GM12874 (cell line): Measurements from ENCODE around the gene NUP35.

Experiments
- CTCF ChIP-seq: IDR thresholded peaks from 2 replicates; pipeline ENCODE4 v1.5.1; 2011; ENCODE audit warnings: low read depth, mild to moderate bottlenecking, control low read depth, low read length, moderate library complexity; ENCODE audit not compliant: insufficient read depth

NUP35 gene

GRCh38 chr2:183149489-183149888, 25.2 kb downstream of the NUP35 start:
- TF ChIP-seq CTCF: no peak

GRCh38 chr2:183153967-183154366, 29.7 kb downstream of the NUP35 start:
- TF ChIP-seq CTCF: no peak

- TF ChIP-seq CTCF: no peak
These were observed 32.9 kb downstream of the NUP35 start for GRCh38 chr2:183157131-183157530.

- TF ChIP-seq CTCF: no peak
These were observed 38.1 kb downstream of the NUP35 start for GRCh38 chr2:183162362-183162761.

GRCh38 chr2:183163821-183164649, 39.8 kb downstream of the NUP35 start:
- no peak for TF ChIP-seq CTCF

GRCh38 chr2:183164650-183165015, 40.4 kb downstream of the NUP35 start:
- TF ChIP-seq CTCF: no peak

- TF ChIP-seq CTCF: no peak
These were observed 42.0 kb downstream of the NUP35 start for GRCh38 chr2:183166210-183166609.
